GM23248 (cell line): ENCODE data around the gene NFKBIA.

Source experiments
- EZH2 ChIP-seq: fragments of 200-600 bp; sonication (generic); IDR thresholded peaks from 2 replicates; pipeline ENCODE4 v1.6.1; 2018; ENCODE audit warnings: antibody characterized with exemption, mild to moderate bottlenecking; ENCODE audit not compliant: insufficient read depth, poor library complexity, severe bottlenecking
- EZH2phosphoT487 ChIP-seq: fragments of 200-600 bp; sonication (generic); IDR thresholded peaks from 2 replicates; pipeline ENCODE4 v1.6.1; 2018; ENCODE audit warnings: antibody characterized with exemption, moderate library complexity, mild to moderate bottlenecking, low read depth; ENCODE audit not compliant: insufficient read depth

DNA sequence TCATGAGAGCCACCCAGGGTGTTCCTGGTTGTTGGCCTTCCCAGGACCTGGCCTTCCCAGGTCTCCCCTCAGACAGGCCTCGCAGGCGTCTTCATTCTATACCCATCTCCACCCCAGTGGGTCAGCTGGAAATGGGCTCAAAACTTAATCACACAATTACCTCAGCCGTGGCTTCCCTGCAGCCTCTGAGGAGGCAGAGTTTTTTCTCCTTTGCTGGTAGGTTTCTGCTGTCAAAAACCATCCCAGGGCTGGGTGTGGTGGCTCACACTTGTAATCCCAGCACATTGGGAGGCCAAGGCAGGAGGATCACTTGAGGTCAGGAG is 13.2 kb downstream of the NFKBIA start:
- no peak for TF ChIP-seq EZH2
- no peak for TF ChIP-seq EZH2phosphoT487
